GM12873 (cell line): ENCODE data around the gene PPIF.

ENCODE experiments used
- TF ChIP-seq, protein P1 (sequence below): IDR thresholded peaks from 2 replicates; pipeline ENCODE4 v1.5.1; 2012; ENCODE audit warnings: low read depth, mild to moderate bottlenecking, moderate library complexity, low read length, control low read depth; ENCODE audit not compliant: insufficient read depth; ENCODE audit errors: missing control alignments

Gene PPIF

DNA sequence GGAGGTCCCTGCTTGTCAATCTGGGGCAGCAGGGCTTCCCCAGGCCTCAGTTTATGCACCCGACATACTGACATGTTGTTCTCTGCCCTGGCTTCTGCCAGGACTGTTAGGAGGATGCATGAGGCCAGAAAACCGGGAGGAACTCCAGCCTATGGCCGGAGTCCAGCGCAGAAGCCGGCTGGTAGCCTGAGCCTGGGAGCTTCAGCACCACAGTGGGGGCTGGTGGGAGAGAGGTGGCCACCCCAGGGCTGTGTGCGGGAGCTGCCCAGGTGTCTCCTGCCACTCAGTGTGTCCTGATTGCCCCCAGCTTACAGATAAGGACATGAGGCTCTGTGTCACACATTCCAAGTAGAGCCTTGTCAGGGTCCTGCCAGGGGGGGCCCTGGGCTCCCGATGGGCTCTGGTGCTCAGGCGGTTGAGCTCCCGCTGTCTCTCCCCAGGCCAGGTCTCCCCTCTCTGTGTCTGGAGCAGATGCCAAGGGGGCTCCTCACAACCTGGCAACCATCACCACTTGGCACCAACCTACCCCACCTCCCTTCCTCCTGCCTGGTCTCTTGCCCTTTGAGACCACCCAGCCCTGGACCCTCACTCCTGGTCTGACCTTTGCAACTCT lies 32.3 kb downstream of the PPIF start:
- TF ChIP-seq, protein P1, sequence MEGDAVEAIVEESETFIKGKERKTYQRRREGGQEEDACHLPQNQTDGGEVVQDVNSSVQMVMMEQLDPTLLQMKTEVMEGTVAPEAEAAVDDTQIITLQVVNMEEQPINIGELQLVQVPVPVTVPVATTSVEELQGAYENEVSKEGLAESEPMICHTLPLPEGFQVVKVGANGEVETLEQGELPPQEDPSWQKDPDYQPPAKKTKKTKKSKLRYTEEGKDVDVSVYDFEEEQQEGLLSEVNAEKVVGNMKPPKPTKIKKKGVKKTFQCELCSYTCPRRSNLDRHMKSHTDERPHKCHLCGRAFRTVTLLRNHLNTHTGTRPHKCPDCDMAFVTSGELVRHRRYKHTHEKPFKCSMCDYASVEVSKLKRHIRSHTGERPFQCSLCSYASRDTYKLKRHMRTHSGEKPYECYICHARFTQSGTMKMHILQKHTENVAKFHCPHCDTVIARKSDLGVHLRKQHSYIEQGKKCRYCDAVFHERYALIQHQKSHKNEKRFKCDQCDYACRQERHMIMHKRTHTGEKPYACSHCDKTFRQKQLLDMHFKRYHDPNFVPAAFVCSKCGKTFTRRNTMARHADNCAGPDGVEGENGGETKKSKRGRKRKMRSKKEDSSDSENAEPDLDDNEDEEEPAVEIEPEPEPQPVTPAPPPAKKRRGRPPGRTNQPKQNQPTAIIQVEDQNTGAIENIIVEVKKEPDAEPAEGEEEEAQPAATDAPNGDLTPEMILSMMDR: no peak

DNA sequence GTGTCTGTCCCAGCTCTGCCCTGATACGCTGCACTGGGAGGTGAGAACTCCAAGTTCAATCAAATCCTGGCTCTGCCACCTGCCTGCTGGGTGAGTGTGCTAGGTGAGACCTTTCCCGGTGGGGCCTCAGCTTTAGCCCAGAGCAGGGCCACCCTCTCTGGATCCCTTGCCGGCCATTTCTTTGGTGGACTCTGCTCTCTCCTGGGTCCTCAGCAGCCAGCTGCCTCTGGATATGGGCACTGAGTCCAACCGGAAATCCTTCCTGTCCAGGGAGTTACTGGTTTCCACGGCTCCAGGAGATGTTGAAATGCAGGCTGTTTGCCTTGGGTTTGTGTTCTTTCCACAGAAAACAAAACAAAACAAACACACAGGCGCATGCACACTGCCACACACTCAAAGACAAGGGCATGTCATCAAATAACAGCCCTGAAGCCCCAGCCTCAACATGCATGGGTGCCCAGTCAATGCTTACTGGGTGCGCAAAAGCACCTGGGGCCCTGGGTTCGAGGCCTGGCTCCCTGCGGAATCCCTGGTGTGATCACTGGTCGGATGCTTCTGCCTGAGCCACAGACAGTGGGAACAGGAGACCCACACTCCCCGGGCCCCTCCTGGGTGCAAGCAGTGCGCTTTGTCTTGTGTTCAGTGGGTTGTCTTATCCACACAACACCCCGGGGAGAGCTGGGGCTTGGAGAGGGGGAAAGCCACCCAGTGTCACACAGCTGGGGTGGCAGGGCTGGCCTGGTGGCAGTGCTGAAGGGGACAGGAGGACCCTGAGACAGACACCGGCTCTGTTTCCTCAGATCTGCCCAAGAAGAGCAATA lies 33.1 kb downstream of the PPIF start:
- TF ChIP-seq, protein P1: no peak

GRCh38 chr10:79380946-79381721 lies 33.9 kb downstream of the PPIF start:
- TF ChIP-seq, protein P1: no peak

DNA sequence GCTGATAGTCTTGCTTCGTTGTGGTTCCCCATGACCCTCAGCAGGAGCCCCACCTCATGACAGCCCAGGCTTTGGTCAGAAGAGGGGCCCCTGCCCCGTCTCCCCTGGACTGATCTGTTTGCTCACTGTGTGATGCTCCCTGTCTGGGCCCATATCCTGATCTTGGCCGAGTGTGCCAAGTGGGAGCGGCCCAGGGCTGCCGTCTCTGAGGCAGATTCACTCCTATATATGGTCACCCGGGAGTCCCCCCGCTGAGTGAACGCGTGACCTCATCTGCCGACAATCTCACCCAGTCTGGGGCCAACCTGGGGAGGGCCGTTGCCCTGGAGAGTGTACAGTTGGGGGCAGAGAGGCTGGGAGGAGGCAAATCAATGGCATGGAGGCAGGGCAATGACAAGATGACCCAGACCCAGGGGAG lies 34.5 kb downstream of the PPIF start:
- TF ChIP-seq, protein P1: no peak

DNA sequence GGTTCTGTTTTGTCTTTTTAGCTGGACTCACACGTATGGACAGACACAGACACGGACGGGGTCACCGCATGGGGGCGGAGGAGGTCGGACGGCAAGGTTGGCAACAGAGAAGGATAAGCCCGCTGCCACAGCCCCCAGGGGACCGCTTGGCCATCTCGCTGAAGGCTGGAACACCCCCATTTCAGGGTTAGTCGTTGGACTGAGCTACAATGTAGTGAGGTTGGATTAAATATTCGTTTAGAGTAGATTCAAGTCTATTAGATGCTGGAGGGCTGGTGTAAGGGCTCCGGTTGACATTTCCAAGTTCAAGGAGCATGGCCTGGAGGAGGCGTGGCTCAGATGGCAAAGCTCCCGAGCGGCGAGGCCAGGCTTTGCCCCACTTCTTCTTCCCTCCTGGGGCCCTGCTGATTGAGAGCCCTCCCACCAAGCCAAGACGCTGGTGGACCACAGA lies 35.2 kb downstream of the PPIF start:
- TF ChIP-seq, protein P1: no peak

GRCh38 chr10:79383974-79384606 lies 36.8 kb downstream of the PPIF start:
- TF ChIP-seq, protein P1: no peak

GRCh38 chr10:79384773-79385391 lies 37.6 kb downstream of the PPIF start:
- TF ChIP-seq, protein P1: no peak
